ENCODE results near the gene CSNK2B.

DNA sequence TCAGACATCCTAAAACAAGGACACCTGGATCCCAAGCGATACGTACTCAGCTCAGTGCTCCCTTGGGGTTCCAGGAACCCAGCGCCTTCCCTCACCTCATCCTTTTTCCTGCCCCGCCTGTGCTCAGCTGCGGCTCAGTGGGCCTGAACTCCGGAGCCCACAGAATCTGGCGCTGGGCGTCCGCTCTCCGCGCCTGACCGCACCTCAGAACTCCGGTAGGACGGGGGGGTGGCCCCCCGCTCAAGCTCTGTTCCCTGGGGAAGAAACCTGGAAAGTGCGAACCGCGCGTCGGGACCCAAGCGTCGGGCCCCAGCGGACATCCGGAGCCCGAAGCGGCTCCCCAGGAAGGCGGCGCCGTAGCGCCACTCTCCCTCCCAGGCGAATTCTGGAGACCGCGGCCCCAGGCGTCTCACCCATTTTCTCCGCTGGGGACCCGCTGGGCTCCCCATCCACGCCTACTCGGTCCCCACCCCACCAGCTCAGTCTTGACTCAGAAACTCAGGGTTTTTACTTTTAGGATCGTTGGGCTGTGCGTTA is 15.3 kb downstream of the CSNK2B start:
- TF ChIP-seq, protein P1, sequence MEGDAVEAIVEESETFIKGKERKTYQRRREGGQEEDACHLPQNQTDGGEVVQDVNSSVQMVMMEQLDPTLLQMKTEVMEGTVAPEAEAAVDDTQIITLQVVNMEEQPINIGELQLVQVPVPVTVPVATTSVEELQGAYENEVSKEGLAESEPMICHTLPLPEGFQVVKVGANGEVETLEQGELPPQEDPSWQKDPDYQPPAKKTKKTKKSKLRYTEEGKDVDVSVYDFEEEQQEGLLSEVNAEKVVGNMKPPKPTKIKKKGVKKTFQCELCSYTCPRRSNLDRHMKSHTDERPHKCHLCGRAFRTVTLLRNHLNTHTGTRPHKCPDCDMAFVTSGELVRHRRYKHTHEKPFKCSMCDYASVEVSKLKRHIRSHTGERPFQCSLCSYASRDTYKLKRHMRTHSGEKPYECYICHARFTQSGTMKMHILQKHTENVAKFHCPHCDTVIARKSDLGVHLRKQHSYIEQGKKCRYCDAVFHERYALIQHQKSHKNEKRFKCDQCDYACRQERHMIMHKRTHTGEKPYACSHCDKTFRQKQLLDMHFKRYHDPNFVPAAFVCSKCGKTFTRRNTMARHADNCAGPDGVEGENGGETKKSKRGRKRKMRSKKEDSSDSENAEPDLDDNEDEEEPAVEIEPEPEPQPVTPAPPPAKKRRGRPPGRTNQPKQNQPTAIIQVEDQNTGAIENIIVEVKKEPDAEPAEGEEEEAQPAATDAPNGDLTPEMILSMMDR (IDR thresholded peaks at IDR 0.05) = no peak
- TF ChIP-seq POLR2A (IDR thresholded peaks at IDR 0.05) = peak in 1 of 2 donors; percentile 42

Data from thyroid gland (tissue), 4 donors.